Measurements from ENCODE around the gene FAM200C. TPM values are rescaled to one million over a fixed set of nuclear protein-coding genes. Genes with fewer than 3 reads are reported as not detected.
A peak's percentile ranks its signal among the peaks of the same experiment; 100 is the strongest.

FAM200C gene
- under 1 TPM; 0.84 to 0.93 TPM for total RNA-seq

- H3K9me3 Mint-ChIP-seq: no peaks in the 10 kb centered on the region
- H3K36me3 Mint-ChIP-seq (ENCODE audit: low read depth): peaks cover 9% of the 10 kb centered on the region
- peak within 1 kb of the TSS; percentile 79 for H3K4me3 Mint-ChIP-seq
- peak within 1 kb of the TSS; percentile 21 for H3K27ac Mint-ChIP-seq
- H3K4me1 Mint-ChIP-seq (ENCODE audit: low read depth): peaks cover 12% of the 10 kb centered on the region
- peak; percentile 84 for DNase-seq
- no peaks in the 10 kb centered on the region for H3K27me3 Mint-ChIP-seq (ENCODE audit: low read depth)
- CTCF ChIA-PET: interaction anchor here (2.2 kb wide), 1 partner anchor 9 kb away, joined by 17 read pairs; no protein-coding TSS in a partner anchor
- intact Hi-C loops (cut with micrococcal nuclease): loop anchor here (1.0 to 10.0 kb wide), 3 partner anchors 20 to 1235 kb away; partner anchors contain the start of genes PWWP2A and SLU7
Observed at GRCh38 chr5:160399402-160400353, at the start of gene FAM200C. TSS of gene FAM200C (minus strand) at chr5:160400054. CDS start at chr5:160395490, 4,564 bp downstream.

- no peaks in the 10 kb centered on the region for H3K9me3 Mint-ChIP-seq
- no peak overlapping the region for H3K27ac Mint-ChIP-seq
Observed at GRCh38 chr5:160449458-160449857, 49.6 kb upstream of the FAM200C start.

GRCh38 chr5:160448886-160449285, 49.0 kb upstream of the FAM200C start:
- intact Hi-C loops (cut with micrococcal nuclease): no loop called here
- Mint-ChIP-seq H3K27me3 (ENCODE audit: low read depth) (no peaks in the 10 kb centered on the region), H3K4me3 (no peak overlapping the region), H3K4me1 (ENCODE audit: low read depth) (peaks cover 2% of the 10 kb centered on the region), H3K36me3 (ENCODE audit: low read depth) (no peaks in the 10 kb centered on the region), H3K9me3 (no peaks in the 10 kb centered on the region), H3K27ac (no peak overlapping the region)
- no peak for DNase-seq
- CTCF ChIA-PET: interaction anchor here (0.6 to 3.1 kb wide), 2 partner anchors 10 to 27 kb away, joined by 6 to 17 read pairs; no protein-coding TSS in a partner anchor

More at GRCh38 chr5:160449458-160449857, 49.6 kb upstream of the FAM200C start:
- DNase-seq: no peak
- CTCF ChIA-PET: interaction anchor here (0.6 to 3.1 kb wide), 2 partner anchors 10 to 26 kb away, joined by 6 to 17 read pairs; no protein-coding TSS in a partner anchor
- intact Hi-C loops (cut with micrococcal nuclease): no loop called here
- Mint-ChIP-seq H3K4me3 (no peak overlapping the region), H3K4me1 (ENCODE audit: low read depth) (peaks cover 1% of the 10 kb centered on the region), H3K36me3 (ENCODE audit: low read depth) (no peaks in the 10 kb centered on the region), H3K27me3 (ENCODE audit: low read depth) (no peaks in the 10 kb centered on the region)

GRCh38 chr5:160445751-160446150, 45.9 kb upstream of the FAM200C start:
- Mint-ChIP-seq H3K4me3 (no peak overlapping the region), H3K4me1 (ENCODE audit: low read depth) (peaks cover 7% of the 10 kb centered on the region), H3K27ac (no peak overlapping the region), H3K27me3 (ENCODE audit: low read depth) (no peaks in the 10 kb centered on the region), H3K36me3 (ENCODE audit: low read depth) (no peaks in the 10 kb centered on the region), H3K9me3 (no peaks in the 10 kb centered on the region)
- DNase-seq: no peak
- intact Hi-C loops (cut with micrococcal nuclease): no loop called here
- CTCF ChIA-PET: no interaction called here

GRCh38 chr5:160445132-160445531, 45.3 kb upstream of the FAM200C start:
- no peak overlapping the region for H3K4me3 Mint-ChIP-seq
- CTCF ChIA-PET: interaction anchor here (0.6 kb wide), 1 partner anchor 311 kb away, joined by 4 read pairs; no protein-coding TSS in a partner anchor
- no peaks in the 10 kb centered on the region for H3K36me3 Mint-ChIP-seq (ENCODE audit: low read depth)
- no peaks in the 10 kb centered on the region for H3K27me3 Mint-ChIP-seq (ENCODE audit: low read depth)
- H3K4me1 Mint-ChIP-seq (ENCODE audit: low read depth): peaks cover 8% of the 10 kb centered on the region
- H3K27ac Mint-ChIP-seq: no peak overlapping the region
- H3K9me3 Mint-ChIP-seq: no peaks in the 10 kb centered on the region
- no peak for DNase-seq
- intact Hi-C loops (cut with micrococcal nuclease): no loop called here

- CTCF ChIA-PET: interaction anchor here (0.9 kb wide), 1 partner anchor 24 kb away, joined by 4 read pairs; no protein-coding TSS in a partner anchor
- intact Hi-C loops (cut with micrococcal nuclease): no loop called here
Observed at GRCh38 chr5:160444407-160444806, 44.6 kb upstream of the FAM200C start.

GRCh38 chr5:160442824-160443431, 43.1 kb upstream of the FAM200C start:
- H3K27ac Mint-ChIP-seq: no peak overlapping the region
- no peaks in the 10 kb centered on the region for H3K27me3 Mint-ChIP-seq (ENCODE audit: low read depth)
- H3K4me1 Mint-ChIP-seq (ENCODE audit: low read depth): peaks cover 14% of the 10 kb centered on the region
- H3K9me3 Mint-ChIP-seq: no peaks in the 10 kb centered on the region
- H3K36me3 Mint-ChIP-seq (ENCODE audit: low read depth): no peaks in the 10 kb centered on the region
- no peak overlapping the region for H3K4me3 Mint-ChIP-seq
- no peak for DNase-seq
- intact Hi-C loops (cut with micrococcal nuclease): no loop called here
- CTCF ChIA-PET: no interaction called here

More at GRCh38 chr5:160444407-160444806, 44.6 kb upstream of the FAM200C start:
- no peak overlapping the region for H3K4me3 Mint-ChIP-seq
- peaks cover 10% of the 10 kb centered on the region for H3K4me1 Mint-ChIP-seq (ENCODE audit: low read depth)
- no peaks in the 10 kb centered on the region for H3K36me3 Mint-ChIP-seq (ENCODE audit: low read depth)
- DNase-seq: no peak
- H3K27ac Mint-ChIP-seq: no peak overlapping the region
- H3K27me3 Mint-ChIP-seq (ENCODE audit: low read depth): no peaks in the 10 kb centered on the region
- H3K9me3 Mint-ChIP-seq: no peaks in the 10 kb centered on the region

GRCh38 chr5:160441311-160441781, 41.5 kb upstream of the FAM200C start:
- no peak for DNase-seq
- no peaks in the 10 kb centered on the region for H3K36me3 Mint-ChIP-seq (ENCODE audit: low read depth)
- H3K27me3 Mint-ChIP-seq (ENCODE audit: low read depth): no peaks in the 10 kb centered on the region
- H3K9me3 Mint-ChIP-seq: no peaks in the 10 kb centered on the region
- no peak overlapping the region for H3K4me3 Mint-ChIP-seq
- no peak overlapping the region for H3K27ac Mint-ChIP-seq
- peaks cover 19% of the 10 kb centered on the region for H3K4me1 Mint-ChIP-seq (ENCODE audit: low read depth)
- intact Hi-C loops (cut with micrococcal nuclease): no loop called here
- CTCF ChIA-PET: interaction anchor here (0.9 to 5.3 kb wide), 6 partner anchors 16 to 96 kb away, joined by 3 to 125 read pairs (median 10); partner anchors contain the start of gene PTTG1

GRCh38 chr5:160439205-160439600, 39.3 kb upstream of the FAM200C start:
- no peaks in the 10 kb centered on the region for H3K9me3 Mint-ChIP-seq
- H3K27ac Mint-ChIP-seq: peak overlapping the region; percentile 94
- CTCF ChIA-PET: interaction anchor here (0.6 to 5.3 kb wide), 30 partner anchors 9 to 514 kb away, joined by 3 to 125 read pairs (median 6); partner anchors contain the start of genes PTTG1 and SLU7
- intact Hi-C loops (cut with micrococcal nuclease): loop anchor here (1.0 to 10.0 kb wide), 8 partner anchors 20 to 1098 kb away; partner anchors contain the start of gene SLU7
- peak overlapping the region; percentile 84 for H3K4me3 Mint-ChIP-seq
- peaks cover 17% of the 10 kb centered on the region for H3K4me1 Mint-ChIP-seq (ENCODE audit: low read depth)
- no peaks in the 10 kb centered on the region for H3K36me3 Mint-ChIP-seq (ENCODE audit: low read depth)
- peak; percentile 94 for DNase-seq
- H3K27me3 Mint-ChIP-seq (ENCODE audit: low read depth): peaks cover 2% of the 10 kb centered on the region

GRCh38 chr5:160438316-160439204, 38.7 kb upstream of the FAM200C start:
- Mint-ChIP-seq H3K27me3 (ENCODE audit: low read depth) (peaks cover 2% of the 10 kb centered on the region), H3K4me1 (ENCODE audit: low read depth) (peaks cover 17% of the 10 kb centered on the region), H3K4me3 (peak overlapping the region; percentile 84), H3K27ac (peak overlapping the region; percentile 94), H3K9me3 (no peaks in the 10 kb centered on the region), H3K36me3 (ENCODE audit: low read depth) (no peaks in the 10 kb centered on the region)
- intact Hi-C loops (cut with micrococcal nuclease): loop anchor here (1.0 to 10.0 kb wide), 10 partner anchors 19 to 1099 kb away; partner anchors contain the start of gene SLU7
- CTCF ChIA-PET: interaction anchor here (0.6 to 5.3 kb wide), 39 partner anchors 10 to 569 kb away, joined by 3 to 125 read pairs (median 4); partner anchors contain the start of genes PTTG1 and SLU7
- peak; percentile 78 for DNase-seq

- Mint-ChIP-seq H3K9me3 (no peaks in the 10 kb centered on the region), H3K36me3 (ENCODE audit: low read depth) (no peaks in the 10 kb centered on the region), H3K4me1 (ENCODE audit: low read depth) (peaks cover 17% of the 10 kb centered on the region), H3K27me3 (ENCODE audit: low read depth) (peaks cover 2% of the 10 kb centered on the region), H3K4me3 (no peak overlapping the region), H3K27ac (no peak overlapping the region)
- DNase-seq: no peak
- intact Hi-C loops (cut with micrococcal nuclease): loop anchor here (5.0 to 10.0 kb wide), 5 partner anchors 220 to 1100 kb away; no protein-coding TSS in a partner anchor
- CTCF ChIA-PET: interaction anchor here (1.1 to 5.3 kb wide), 10 partner anchors 8 to 214 kb away, joined by 3 to 125 read pairs (median 21); partner anchors contain the start of genes PTTG1 and SLU7
Observed at GRCh38 chr5:160437271-160437670, 37.4 kb upstream of the FAM200C start.
